Measurements from ENCODE around the gene ZSWIM5.

- TF ChIP-seq POLR2AphosphoS5 (IDR thresholded peaks at IDR 0.05; ENCODE audit: low read depth, low read length) (no peak), REST (IDR thresholded peaks at IDR 0.05; ENCODE audit: insufficient read depth in 1 of 2, low read depth in 2 of 2, low read length in 2 of 2) (no peak), SIN3A (IDR thresholded peaks at IDR 0.05; ENCODE audit: borderline replicate concordance, insufficient read depth, low read length) (no peak)
Measured at GRCh38 chr1:45023663-45024062, 182.7 kb downstream of the ZSWIM5 start.

All from PFSK-1 (cell line).